GM12872 (cell line): ENCODE measurements around the gene MAZ.

Experiments
- TF ChIP-seq, protein P1 (sequence below): IDR thresholded peaks from 3 replicates; pipeline ENCODE4 v1.5.1; 2011; ENCODE audit warnings: low read depth, mild to moderate bottlenecking, low read length, moderate library complexity; ENCODE audit not compliant: insufficient read depth

MAZ gene

GRCh38 chr16:29766571-29766970 is 39.8 kb upstream of the MAZ start:
- TF ChIP-seq, protein P1, sequence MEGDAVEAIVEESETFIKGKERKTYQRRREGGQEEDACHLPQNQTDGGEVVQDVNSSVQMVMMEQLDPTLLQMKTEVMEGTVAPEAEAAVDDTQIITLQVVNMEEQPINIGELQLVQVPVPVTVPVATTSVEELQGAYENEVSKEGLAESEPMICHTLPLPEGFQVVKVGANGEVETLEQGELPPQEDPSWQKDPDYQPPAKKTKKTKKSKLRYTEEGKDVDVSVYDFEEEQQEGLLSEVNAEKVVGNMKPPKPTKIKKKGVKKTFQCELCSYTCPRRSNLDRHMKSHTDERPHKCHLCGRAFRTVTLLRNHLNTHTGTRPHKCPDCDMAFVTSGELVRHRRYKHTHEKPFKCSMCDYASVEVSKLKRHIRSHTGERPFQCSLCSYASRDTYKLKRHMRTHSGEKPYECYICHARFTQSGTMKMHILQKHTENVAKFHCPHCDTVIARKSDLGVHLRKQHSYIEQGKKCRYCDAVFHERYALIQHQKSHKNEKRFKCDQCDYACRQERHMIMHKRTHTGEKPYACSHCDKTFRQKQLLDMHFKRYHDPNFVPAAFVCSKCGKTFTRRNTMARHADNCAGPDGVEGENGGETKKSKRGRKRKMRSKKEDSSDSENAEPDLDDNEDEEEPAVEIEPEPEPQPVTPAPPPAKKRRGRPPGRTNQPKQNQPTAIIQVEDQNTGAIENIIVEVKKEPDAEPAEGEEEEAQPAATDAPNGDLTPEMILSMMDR = no peak

DNA sequence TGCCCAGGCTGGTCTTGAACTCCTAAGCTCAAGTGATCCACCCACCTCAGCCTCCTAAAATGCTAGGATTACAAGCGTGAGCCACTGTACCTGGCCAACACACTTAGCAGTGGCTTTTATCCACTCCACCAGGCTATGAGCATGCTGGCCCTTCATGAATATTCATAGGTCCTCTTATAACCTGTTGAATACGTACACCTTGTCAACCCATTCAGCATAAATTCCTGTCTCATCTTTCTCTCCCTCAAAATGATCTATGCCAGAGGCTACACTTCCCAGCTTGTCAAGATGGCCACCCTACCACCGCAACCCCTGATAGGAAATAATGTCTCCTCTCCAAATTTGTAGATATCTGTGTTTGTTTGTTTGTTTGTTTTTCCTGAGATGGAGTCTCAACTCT is 39.3 kb upstream of the MAZ start:
- TF ChIP-seq, protein P1 = no peak

DNA sequence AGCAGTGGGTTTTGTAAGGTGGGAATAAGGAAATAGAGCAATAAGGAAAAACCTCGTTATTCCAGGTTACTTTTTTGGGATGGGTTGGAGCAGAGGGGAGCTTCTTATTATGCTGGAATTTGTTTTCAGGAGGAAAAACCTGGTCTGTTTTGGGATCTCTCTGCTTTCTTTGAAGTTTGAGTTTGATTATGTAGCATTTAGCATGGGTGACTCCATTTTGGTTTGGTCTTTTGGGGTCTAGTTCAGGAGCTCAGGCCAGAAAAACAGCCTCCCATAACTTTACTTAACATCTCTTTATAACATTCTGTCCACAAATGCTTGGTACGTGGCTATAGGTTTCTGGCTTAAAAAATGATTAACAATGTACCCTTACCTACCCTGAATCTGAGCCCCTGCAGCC is 36.8 kb upstream of the MAZ start:
- TF ChIP-seq, protein P1 = no peak

- TF ChIP-seq, protein P1 = no peak
Measured at GRCh38 chr16:29770250-29770929, 35.9 kb upstream of the MAZ start.

DNA sequence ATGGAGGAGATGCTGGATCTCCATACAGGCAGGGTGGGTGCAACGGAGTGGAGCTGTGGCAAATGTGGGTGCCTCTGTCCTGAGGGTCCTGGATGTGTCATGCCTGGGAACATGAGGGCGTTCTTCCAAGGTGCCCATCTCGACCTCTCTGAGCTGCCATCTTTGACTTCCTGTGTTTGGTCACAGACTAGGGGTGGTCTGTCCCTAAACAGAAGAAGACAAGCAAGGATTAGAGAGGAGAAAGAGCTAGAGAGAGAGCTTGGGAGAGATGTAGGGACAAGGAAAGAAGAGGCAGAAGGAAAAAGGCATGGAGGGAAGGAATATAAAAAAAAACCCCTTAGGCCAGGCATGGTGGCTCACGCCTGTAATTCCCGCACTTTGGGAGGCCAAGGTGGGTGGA is 31.6 kb upstream of the MAZ start:
- TF ChIP-seq, protein P1 = no peak

GRCh38 chr16:29775742-29776408 is 30.5 kb upstream of the MAZ start:
- TF ChIP-seq, protein P1 = no peak

DNA sequence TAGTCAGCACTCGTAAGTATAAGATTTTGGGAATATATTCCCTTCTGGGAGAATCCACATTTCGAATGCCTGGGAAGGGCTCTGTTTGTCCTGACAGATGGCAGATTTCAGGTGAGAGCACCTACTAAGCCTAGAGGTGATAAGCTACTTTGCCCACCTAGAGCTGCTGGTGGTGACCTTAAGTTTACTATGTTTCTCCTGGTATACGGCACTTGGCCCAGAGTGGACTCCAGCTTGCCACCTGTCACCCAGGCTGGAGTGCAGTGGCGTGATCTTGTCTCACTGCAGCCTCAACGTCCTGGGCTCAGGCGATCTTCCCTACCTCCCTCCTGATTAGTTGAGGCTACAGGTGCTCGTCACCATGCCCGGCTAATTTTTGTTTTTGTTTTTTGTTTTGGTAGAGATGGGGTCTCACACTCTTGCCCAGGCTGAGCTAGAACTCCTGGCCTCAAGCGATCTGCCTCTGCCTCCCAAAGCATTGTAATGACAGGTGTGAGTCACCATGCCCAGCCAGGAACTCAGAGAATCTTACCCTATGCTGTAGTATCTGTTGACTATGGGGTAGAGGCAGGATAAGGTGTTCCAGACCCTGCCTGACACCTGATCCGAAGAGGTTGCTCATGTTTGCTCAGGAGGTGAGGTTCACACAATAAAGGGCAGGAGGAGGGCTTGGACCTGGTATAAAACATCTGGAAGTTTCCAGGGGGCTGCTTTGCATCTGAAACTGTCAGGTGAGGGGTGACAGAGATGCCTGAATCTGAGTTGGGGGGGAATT is 28.6 kb upstream of the MAZ start, which contains the start of gene ZG16:
TSS of gene ZG16 (plus strand) at position 681 of the 775 bp plus-strand sequence. CDS start 1,011 bp downstream, outside the sequence.
- TF ChIP-seq, protein P1 = no peak
